Muscle of back (tissue), 11 donors: Measurements from ENCODE around the gene TNNT3. TPM values are rescaled to one million over a fixed set of nuclear protein-coding genes. Genes with fewer than 3 reads are reported as not detected.

Experiments
- DNase-seq, 3 donors: peaks; one replicate each; pipeline versions ENCODE4 v3.0.0 to v3.0.0-alpha.2; 2013
- polyA plus RNA-seq, 10 donors: library from polyadenylated mRNA; unstranded; fragments of 120-200 nt; gene quantifications; one replicate each; pipeline ENCODE4 v1.2.1, GENCODE V29; 2013; ENCODE audit not compliant: insufficient read length in 10 of 10

The TNNT3 gene
- polyA plus RNA-seq, 10 donors: 2,439 to 8,197 (median 6,821) TPM

- DNase-seq: no peak
These were observed 13.2 kb downstream of the TNNT3 start for GRCh38 chr11:1932681-1933080.

- no peak for DNase-seq
These were observed 14.2 kb downstream of the TNNT3 start for GRCh38 chr11:1933416-1934334.

GRCh38 chr11:1934335-1935155 lies 15.0 kb downstream of the TNNT3 start:
- no peak for DNase-seq

GRCh38 chr11:1935156-1936071 lies 15.9 kb downstream of the TNNT3 start:
- DNase-seq: no peak

- no peak for DNase-seq
These were observed 16.7 kb downstream of the TNNT3 start for GRCh38 chr11:1936072-1936780.

- DNase-seq: no peak
These were observed 17.5 kb downstream of the TNNT3 start for GRCh38 chr11:1936781-1937615.

- DNase-seq: no peak
These were observed 18.3 kb downstream of the TNNT3 start for GRCh38 chr11:1937616-1938342.

GRCh38 chr11:1938343-1939005 lies 19.0 kb downstream of the TNNT3 start:
- no peak for DNase-seq

- peak; percentile 67 to 92 (median 86) for DNase-seq
These were observed 19.6 kb downstream of the TNNT3 start for GRCh38 chr11:1939006-1939625.

- DNase-seq: peak in 1 of 3 donors; percentile 70
These were observed 20.3 kb downstream of the TNNT3 start for GRCh38 chr11:1939788-1940187.

- no peak for DNase-seq
These were observed 23.2 kb downstream of the TNNT3 start for GRCh38 chr11:1942558-1943260.

- DNase-seq: no peak
These were observed 24.1 kb downstream of the TNNT3 start for GRCh38 chr11:1943576-1943975.

- no peak for DNase-seq
These were observed 24.5 kb downstream of the TNNT3 start for GRCh38 chr11:1943977-1944376.

- no peak for DNase-seq
These were observed 27.4 kb downstream of the TNNT3 start, which contains the start of gene MRPL23 for GRCh38 chr11:1946812-1947484. MRPL23 (plus strand) TSS chr11:1947332; CDS start chr11:1947363, 31 bp downstream.

GRCh38 chr11:1947592-1948237 lies 28.2 kb downstream of the TNNT3 start:
- no peak for DNase-seq

GRCh38 chr11:1948389-1948788 lies 28.9 kb downstream of the TNNT3 start:
- no peak for DNase-seq
